ENCODE measurements around the gene CLDN5. TPM values are rescaled to one million over a fixed set of nuclear protein-coding genes. Genes with fewer than 3 reads are reported as not detected.

The CLDN5 gene
- total RNA-seq, 1 donor from 2014 or later: 1.2 TPM

- no peak for DNase-seq (ENCODE audit: low read depth)
- no peak for TF ChIP-seq CTCF (conservative IDR thresholded peaks at IDR 0.05; ENCODE audit: low read depth, low read length)
- no peak overlapping the region for H3K4me3 ChIP-seq (ENCODE audit: low read depth, low read length)
Observed at GRCh38 chr22:19482297-19482696, 41.9 kb downstream of the CLDN5 start.

- DNase-seq (ENCODE audit: low read depth): no peak
- TF ChIP-seq CTCF (conservative IDR thresholded peaks at IDR 0.05; ENCODE audit: low read depth, low read length): no peak
- H3K4me3 ChIP-seq (ENCODE audit: low read depth, low read length): peak overlapping the region; percentile 92
Observed at GRCh38 chr22:19480789-19481188, 43.4 kb downstream of the CLDN5 start.

GRCh38 chr22:19480173-19480568, 44.0 kb downstream of the CLDN5 start:
- DNase-seq (ENCODE audit: low read depth): no peak
- no peak for TF ChIP-seq CTCF (conservative IDR thresholded peaks at IDR 0.05; ENCODE audit: low read depth, low read length)
- peak overlapping the region; percentile 92 for H3K4me3 ChIP-seq (ENCODE audit: low read depth, low read length)

GRCh38 chr22:19479355-19480172, 44.6 kb downstream of the CLDN5 start, which contains the start of gene CDC45:
TSS of gene CDC45 (plus strand) at chr22:19479920. CDS start at chr22:19479969, 49 bp downstream.
- peak within 1 kb of the TSS; percentile 92 for H3K4me3 ChIP-seq (ENCODE audit: low read depth, low read length)
- peak; percentile 91 for DNase-seq (ENCODE audit: low read depth)
- no peak for TF ChIP-seq CTCF (conservative IDR thresholded peaks at IDR 0.05; ENCODE audit: low read depth, low read length)

GRCh38 chr22:19478901-19479354, 45.3 kb downstream of the CLDN5 start, which contains the start of gene UFD1:
TSS of gene UFD1 (minus strand) at chr22:19479193. CDS start at chr22:19479085, 108 bp downstream.
- TF ChIP-seq CTCF (conservative IDR thresholded peaks at IDR 0.05; ENCODE audit: low read depth, low read length): no peak
- H3K4me3 ChIP-seq (ENCODE audit: low read depth, low read length): peak within 1 kb of the TSS; percentile 92
- DNase-seq (ENCODE audit: low read depth): no peak

GRCh38 chr22:19478045-19478900, 45.9 kb downstream of the CLDN5 start:
- H3K4me3 ChIP-seq (ENCODE audit: low read depth, low read length): peak overlapping the region; percentile 92
- no peak for DNase-seq (ENCODE audit: low read depth)
- TF ChIP-seq CTCF (conservative IDR thresholded peaks at IDR 0.05; ENCODE audit: low read depth, low read length): no peak

Data from epithelial cell of proximal tubule (primary cell).